Endodermal cell (in vitro differentiated cells): ENCODE data around the gene MAFB. TPM values are rescaled to one million over a fixed set of nuclear protein-coding genes. Genes with fewer than 3 reads are reported as not detected.
"Not testable (repeated sequence)": the region's sequence is repeated elsewhere in the genome, so short reads cannot be mapped to it uniquely, and the experiment has no call there.

Experiments used
- DNase-seq: peaks from one replicate; pipeline ENCODE4 v3.0.0-alpha.2; 2017
- H3K27ac ChIP-seq: 2 replicates; pipeline ENCODE4 v1.5.1; 2013; ENCODE audit warnings: mild to moderate bottlenecking, low read depth, low read length, moderate library complexity
- H3K27me3 ChIP-seq: 2 replicates; pipeline ENCODE4 v1.6.1; 2013; ENCODE audit warnings: mild to moderate bottlenecking, low read length, moderate library complexity; ENCODE audit not compliant: insufficient read depth, control insufficient read depth, poor library complexity, severe bottlenecking
- H3K36me3 ChIP-seq: 2 replicates; pipeline ENCODE4 v1.7.0; 2013; ENCODE audit warnings: mild to moderate bottlenecking, low read length, moderate library complexity; ENCODE audit not compliant: control insufficient read depth, insufficient read depth
- H3K4me1 ChIP-seq: one replicate; pipeline ENCODE4 v1.7.0; 2013; ENCODE audit warnings: low read length; ENCODE audit not compliant: control insufficient read depth, insufficient read depth
- H3K4me3 ChIP-seq: 2 replicates; pipeline ENCODE4 v1.5.1; 2013; ENCODE audit warnings: mild to moderate bottlenecking, low read length, moderate library complexity
- H3K9ac ChIP-seq: 2 replicates; pipeline ENCODE4 v1.6.1; 2013; ENCODE audit warnings: mild to moderate bottlenecking, low read length, moderate library complexity; ENCODE audit not compliant: poor library complexity, severe bottlenecking; ENCODE audit errors: extremely low read depth
- H3K9me3 ChIP-seq: 2 replicates; pipeline ENCODE4 v1.6.1; 2013; ENCODE audit warnings: mild to moderate bottlenecking, low read length, moderate library complexity; ENCODE audit not compliant: control insufficient read depth
- H3K27ac Mint-ChIP-seq: 2 replicates; pipeline ENCODE4 v1.8.0; 2020; ENCODE audit warnings: mixed read lengths
- H3K27me3 Mint-ChIP-seq: 2 replicates; pipeline ENCODE4 v1.8.0; 2021; ENCODE audit warnings: mild to moderate bottlenecking, mixed read lengths; ENCODE audit not compliant: insufficient read depth
- H3K36me3 Mint-ChIP-seq: 2 replicates; pipeline ENCODE4 v1.8.0; 2020; ENCODE audit warnings: low read depth, mixed read lengths
- H3K4me1 Mint-ChIP-seq: 2 replicates; pipeline ENCODE4 v1.8.0; 2020; ENCODE audit warnings: mixed read lengths
- H3K4me3 Mint-ChIP-seq: 2 replicates; pipeline ENCODE4 v1.8.0; 2020; ENCODE audit warnings: mild to moderate bottlenecking, moderate library complexity, mixed read lengths
- H3K9me3 Mint-ChIP-seq: 2 replicates; pipeline ENCODE4 v1.8.0; 2020; ENCODE audit warnings: mild to moderate bottlenecking, mixed read lengths
- CTCF ChIP-seq: fragments of 200-600 bp; sonication (generic); conservative IDR thresholded peaks from 2 replicates; pipeline ENCODE4 v1.5.0; 2021; ENCODE audit warnings: antibody characterized with exemption, mild to moderate bottlenecking
- WGBS, 2 experiments: methylation state at CpG; one replicate each; pipeline versions ENCODE4 v1.1.5 to v1.1.7; 2013; ENCODE audit warnings: missing lambda C conversion rate in 2 of 2, mixed read lengths in 1 of 2; ENCODE audit not compliant: insufficient coverage in 1 of 2, insufficient read length in 1 of 2; 5-methylcytosine and 5-hydroxymethylcytosine counted together
- long read RNA-seq, 4 experiments: library from polyadenylated mRNA in 2 of 4; library from RNA in 1 of 4; library from capped mRNA in 1 of 4; stranded (forward) in 3 of 4; unstranded in 1 of 4; transcript quantifications; one replicate each; pipeline ENCODE4 v2.0.0, GENCODE V29; 2020 to 2021; ENCODE audit warnings: inconsistent platforms in 1 of 4
- polyA plus RNA-seq, 2 experiments: library from polyadenylated mRNA; stranded (reverse); fragments of 50-300 nt; gene quantifications; one replicate each; pipeline ENCODE4 v1.2.3, GENCODE V29; 2013
- total RNA-seq, 2 donors: library from RNA; stranded (reverse); fragmentation: NEBNext Ultra II Directional in 1 of 2; extraction: Animal tissue kit (Norgen Biotek cat#: 25700) in 1 of 2; gene quantifications; 2 replicates in 1 of 2; 3 replicates in 1 of 2; pipeline ENCODE4 v1.2.1, GENCODE V29; 2021

MAFB gene
- 1 to 10 TPM in 1 of 2 donors, under 1 TPM in 1; 0.90 to 1.5 TPM for total RNA-seq
- polyA plus RNA-seq (2013, experiment 1 of 2) = 6.6 TPM
- polyA plus RNA-seq (2013, experiment 2 of 2) = 5.8 TPM
- long read RNA-seq, experiment 1 = 0 reads
- long read RNA-seq, experiment 2 = 0 reads
- long read RNA-seq, experiment 3, partial matches to known transcripts = 0 of 3 reads
- long read RNA-seq, experiment 3, other reads (novel, unspliced or antisense) = 0 of 3 reads
- long read RNA-seq, experiment 4, partial matches to known transcripts = 0 of 1 reads
- long read RNA-seq, experiment 4, other reads (novel, unspliced or antisense) = 0 of 1 reads

DNA sequence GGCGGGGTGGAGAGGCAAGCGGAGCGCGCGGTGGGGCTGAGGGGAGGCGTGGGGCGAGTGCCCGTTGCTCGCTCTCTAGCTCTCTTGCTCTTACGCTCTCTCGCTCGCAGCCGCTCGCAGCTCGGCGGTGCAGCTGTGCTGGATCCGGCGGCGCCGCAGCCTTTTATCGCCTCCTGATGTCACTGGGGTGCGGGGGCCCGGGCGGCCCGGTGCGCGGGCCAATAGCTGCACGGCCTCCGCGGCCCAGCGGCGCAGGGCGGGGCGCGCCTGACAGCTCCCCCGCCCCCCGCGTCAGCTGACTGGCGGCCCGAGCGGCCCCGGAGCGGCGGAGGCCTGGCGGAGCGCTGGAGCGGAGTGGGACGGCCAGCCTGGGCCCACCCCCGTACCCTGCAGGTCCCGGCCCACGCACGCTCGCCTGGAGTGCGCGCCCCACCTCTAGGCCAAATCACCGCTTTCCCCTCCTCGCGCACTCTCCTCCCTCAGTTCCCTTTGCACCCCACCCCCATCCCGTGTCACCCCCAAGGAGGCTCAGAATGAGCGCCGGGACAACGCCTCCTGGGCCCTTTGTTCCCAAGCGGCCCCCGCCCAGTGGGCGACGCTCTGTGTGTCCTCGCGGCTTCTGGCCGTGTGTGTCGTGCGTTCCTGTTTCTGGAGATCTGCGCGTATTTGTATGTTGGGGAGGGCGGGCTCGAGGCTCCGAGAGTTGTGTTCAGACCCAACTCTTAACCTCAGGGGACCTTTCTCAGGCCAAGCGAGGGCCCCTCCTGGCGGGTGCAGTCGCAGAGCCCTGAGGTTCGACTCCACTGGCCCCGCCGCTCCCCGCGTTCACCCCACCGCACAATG lies at the start of gene MAFB:
Gene MAFB (minus strand): TSS at position 137 of the 843 bp plus-strand sequence. CDS start 386 bp downstream, outside the sequence.
- H3K9me3 ChIP-seq = no peaks in the 10 kb centered on the region
- H3K27ac Mint-ChIP-seq = peak within 1 kb of the TSS; percentile 77
- peaks cover 12% of the 10 kb centered on the region for H3K4me1 ChIP-seq
- WGBS, 2 experiments = 0% methylated on average over 14 to 85 of the region's 85 CpGs
- DNase-seq = peak; percentile 95
- TF ChIP-seq CTCF = no peak
- peaks cover 95% of the 10 kb centered on the region for H3K27me3 Mint-ChIP-seq
- H3K27ac ChIP-seq = peak within 1 kb of the TSS; percentile 87
- H3K36me3 ChIP-seq = no peaks in the 10 kb centered on the region
- H3K4me1 Mint-ChIP-seq = peaks cover 33% of the 10 kb centered on the region
- H3K4me3 Mint-ChIP-seq = peak within 1 kb of the TSS; percentile 65
- peak within 1 kb of the TSS; percentile 64 for H3K9ac ChIP-seq
- peaks cover 96% of the 10 kb centered on the region for H3K27me3 ChIP-seq
- no peaks in the 10 kb centered on the region for H3K36me3 Mint-ChIP-seq
- H3K4me3 ChIP-seq = peak within 1 kb of the TSS; percentile 82
- H3K9me3 Mint-ChIP-seq = no peaks in the 10 kb centered on the region

DNA sequence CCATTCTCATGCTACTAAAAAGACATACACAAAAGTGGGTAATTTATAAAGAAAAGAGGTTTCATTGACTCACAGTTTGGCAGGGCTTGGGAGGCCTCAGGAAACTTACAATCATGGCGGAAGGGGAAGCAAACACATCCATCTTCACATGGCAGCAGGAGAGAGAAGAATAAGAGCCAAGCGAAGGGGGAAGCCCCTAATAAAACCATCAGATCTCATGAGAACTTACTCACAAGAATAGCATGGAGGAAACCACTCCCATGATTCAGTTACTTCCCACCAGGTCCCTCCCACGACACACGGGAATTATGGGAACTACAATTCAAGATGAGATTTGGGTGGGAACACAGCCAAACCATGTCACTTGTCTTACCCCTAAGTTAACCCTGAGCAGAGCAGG lies 47.4 kb upstream of the MAFB start:
- not testable (repeated sequence) for H3K9ac ChIP-seq, H3K27me3 ChIP-seq, H3K9me3 Mint-ChIP-seq, H3K27ac ChIP-seq, H3K4me1 ChIP-seq, H3K27me3 Mint-ChIP-seq, H3K27ac Mint-ChIP-seq, H3K36me3 ChIP-seq, H3K4me3 ChIP-seq, DNase-seq, H3K4me1 Mint-ChIP-seq, H3K9me3 ChIP-seq, H3K36me3 Mint-ChIP-seq, H3K4me3 Mint-ChIP-seq
- WGBS, 2 experiments = 88 to 100% methylated on average over 1 to 4 of the region's 4 CpGs

GRCh38 chr20:40728996-40729395 lies 40.0 kb upstream of the MAFB start:
- Mint-ChIP-seq H3K27me3 (no peaks in the 10 kb centered on the region), H3K27ac (no peak overlapping the region), H3K4me1 (peaks cover 8% of the 10 kb centered on the region), H3K4me3 (no peak overlapping the region), H3K36me3 (no peaks in the 10 kb centered on the region), H3K9me3 (peaks cover 5% of the 10 kb centered on the region)
- Histone ChIP-seq H3K9ac (no peak overlapping the region), H3K27ac (no peak overlapping the region), H3K4me3 (no peak overlapping the region), H3K27me3 (no peaks in the 10 kb centered on the region), H3K36me3 (no peaks in the 10 kb centered on the region), H3K4me1 (no peaks in the 10 kb centered on the region), H3K9me3 (no peaks in the 10 kb centered on the region)
- TF ChIP-seq CTCF = no peak
- no peak for DNase-seq
- 82 to 88% methylated on average over 2 of the region's 2 CpGs for WGBS, 2 experiments
